ENCODE results near the gene GABPB2. TPM values are rescaled to one million over a fixed set of nuclear protein-coding genes. Genes with fewer than 3 reads are reported as not detected.
A peak's percentile ranks its signal among the peaks of the same experiment; 100 is the strongest.

The GABPB2 gene
- total RNA-seq, 1 experiment from 2014 or later: 2.0 TPM

- CTCF ChIA-PET: interaction anchor here (0.6 to 1.5 kb wide), 11 partner anchors 9 to 115 kb away, joined by 3 to 15 read pairs (median 4); partner anchors contain the start of genes CDC42SE1, MINDY1 and MLLT11
- H3K36me3 Mint-ChIP-seq (ENCODE audit: insufficient read depth, unreplicated experiment): peaks cover 39% of the 10 kb centered on the region
- peak within 1 kb of the TSS; percentile 74 for H3K27ac Mint-ChIP-seq (ENCODE audit: unreplicated experiment)
Observed at GRCh38 chr1:151047591-151047924, 23.0 kb upstream of the GABPB2 start, which contains the start of gene C1orf56. Gene C1orf56 (plus strand): TSS chr1:151047751. CDS start chr1:151047848, 97 bp downstream.

GRCh38 chr1:151047925-151048644 is 22.5 kb upstream of the GABPB2 start:
- peaks cover 4% of the 10 kb centered on the region for H3K4me1 ChIP-seq
- Mint-ChIP-seq H3K4me3 (ENCODE audit: unreplicated experiment) (peak overlapping the region; percentile 81), H3K36me3 (ENCODE audit: insufficient read depth, unreplicated experiment) (peaks cover 43% of the 10 kb centered on the region), H3K4me1 (ENCODE audit: low read depth, unreplicated experiment) (no peaks in the 10 kb centered on the region), H3K9me3 (ENCODE audit: unreplicated experiment) (no peaks in the 10 kb centered on the region), H3K27ac (ENCODE audit: unreplicated experiment) (peak overlapping the region; percentile 74), H3K27me3 (ENCODE audit: insufficient read depth, unreplicated experiment) (no peaks in the 10 kb centered on the region)
- H3K9me3 ChIP-seq: no peaks in the 10 kb centered on the region
- TF ChIP-seq CTCF (IDR thresholded peaks at IDR 0.05; ENCODE audit: insufficient read depth in 1 of 2, low read depth in 1 of 2, low read length in 1 of 2, severe bottlenecking in 1 of 2, unreplicated experiment in 1 of 2): peak in 1 of 2 experiments; percentile 55
- H3K36me3 ChIP-seq (ENCODE audit: control insufficient read depth, insufficient read depth, low read length): no peaks in the 10 kb centered on the region
- ChIA-PET CTCF (interaction anchor here (0.6 to 1.5 kb wide), 10 partner anchors 9 to 107 kb away, joined by 3 to 15 read pairs (median 4); partner anchors contain the start of genes CDC42SE1, MINDY1 and MLLT11), POLR2A (interaction anchor here (0.5 to 1.1 kb wide), 4 partner anchors 35 to 446 kb away, joined by 3 to 5 read pairs (median 3); partner anchors contain the start of gene MINDY1)
- DNase-seq: peak; percentile 69
- intact Hi-C loops (cut with micrococcal nuclease; ENCODE audit: unreplicated experiment): loop anchor here (1.0 to 2.0 kb wide), 2 partner anchors 35 to 67 kb away; no protein-coding TSS in a partner anchor
- H3K27me3 ChIP-seq (replicated peaks; ENCODE audit: control insufficient read depth, insufficient read depth, low read length): no peaks in the 10 kb centered on the region
- BruUV-seq (replicated peaks): TSS peak; percentile 74
- H3K4me3 ChIP-seq (ENCODE audit: low read depth, low read length): peak overlapping the region; percentile 72

More at GRCh38 chr1:151047591-151047924, 23.0 kb upstream of the GABPB2 start, which contains the start of gene C1orf56:
- Mint-ChIP-seq H3K27me3 (ENCODE audit: insufficient read depth, unreplicated experiment) (no peaks in the 10 kb centered on the region), H3K9me3 (ENCODE audit: unreplicated experiment) (no peaks in the 10 kb centered on the region), H3K4me3 (ENCODE audit: unreplicated experiment) (peak within 1 kb of the TSS; percentile 81), H3K4me1 (ENCODE audit: low read depth, unreplicated experiment) (no peaks in the 10 kb centered on the region)
- peak; percentile 79 to 80 for DNase-seq
- H3K4me1 ChIP-seq: peaks cover 4% of the 10 kb centered on the region
- POLR2A ChIA-PET: interaction anchor here (0.6 to 1.1 kb wide), 6 partner anchors 24 to 142 kb away, joined by 3 to 6 read pairs (median 4); partner anchors contain the start of genes MINDY1 and VPS72
- H3K9me3 ChIP-seq: no peaks in the 10 kb centered on the region
- H3K4me3 ChIP-seq (ENCODE audit: low read depth, low read length): peak within 1 kb of the TSS; percentile 72
- no peaks in the 10 kb centered on the region for H3K36me3 ChIP-seq (ENCODE audit: control insufficient read depth, insufficient read depth, low read length)
- no peaks in the 10 kb centered on the region for H3K27me3 ChIP-seq (replicated peaks; ENCODE audit: control insufficient read depth, insufficient read depth, low read length)
- BruUV-seq (replicated peaks): no TSS peak
- intact Hi-C loops (cut with micrococcal nuclease; ENCODE audit: unreplicated experiment): loop anchor here (2.0 kb wide), 1 partner anchor 67 kb away; no protein-coding TSS in a partner anchor
- no peak for TF ChIP-seq CTCF (IDR thresholded peaks at IDR 0.05; ENCODE audit: insufficient read depth in 1 of 2, low read depth in 1 of 2, low read length in 1 of 2, severe bottlenecking in 1 of 2, unreplicated experiment in 1 of 2)

- Mint-ChIP-seq H3K4me1 (ENCODE audit: low read depth, unreplicated experiment) (no peaks in the 10 kb centered on the region), H3K36me3 (ENCODE audit: insufficient read depth, unreplicated experiment) (peaks cover 49% of the 10 kb centered on the region)
Observed at GRCh38 chr1:151048645-151049032, 21.9 kb upstream of the GABPB2 start.

More at GRCh38 chr1:151048645-151049032, 21.9 kb upstream of the GABPB2 start:
- intact Hi-C loops (cut with micrococcal nuclease; ENCODE audit: unreplicated experiment): loop anchor here (1.0 kb wide), 1 partner anchor 35 kb away; no protein-coding TSS in a partner anchor
- BruUV-seq (replicated peaks): no TSS peak
- Histone ChIP-seq H3K4me1 (peaks cover 4% of the 10 kb centered on the region), H3K36me3 (ENCODE audit: control insufficient read depth, insufficient read depth, low read length) (no peaks in the 10 kb centered on the region), H3K4me3 (ENCODE audit: low read depth, low read length) (peak overlapping the region; percentile 72), H3K27me3 (replicated peaks; ENCODE audit: control insufficient read depth, insufficient read depth, low read length) (no peaks in the 10 kb centered on the region), H3K9me3 (no peaks in the 10 kb centered on the region)
- TF ChIP-seq CTCF (IDR thresholded peaks at IDR 0.05; ENCODE audit: insufficient read depth in 1 of 2, low read depth in 1 of 2, low read length in 1 of 2, severe bottlenecking in 1 of 2, unreplicated experiment in 1 of 2): peak in 1 of 2 experiments; percentile 56
- Mint-ChIP-seq H3K27ac (ENCODE audit: unreplicated experiment) (peak overlapping the region; percentile 74), H3K4me3 (ENCODE audit: unreplicated experiment) (peak overlapping the region; percentile 81), H3K27me3 (ENCODE audit: insufficient read depth, unreplicated experiment) (no peaks in the 10 kb centered on the region), H3K9me3 (ENCODE audit: unreplicated experiment) (no peaks in the 10 kb centered on the region)
- CTCF ChIA-PET: interaction anchor here (1.0 to 1.5 kb wide), 6 partner anchors 10 to 53 kb away, joined by 3 to 15 read pairs (median 6); partner anchors contain the start of genes CDC42SE1, MINDY1 and MLLT11
- no peak for DNase-seq
- POLR2A ChIA-PET: interaction anchor here (0.6 to 1.1 kb wide), 2 partner anchors 42 to 66 kb away, joined by 3 to 5 read pairs; partner anchors contain the start of gene MINDY1
